ENCODE data around the gene ATP6V1B1.

DNA sequence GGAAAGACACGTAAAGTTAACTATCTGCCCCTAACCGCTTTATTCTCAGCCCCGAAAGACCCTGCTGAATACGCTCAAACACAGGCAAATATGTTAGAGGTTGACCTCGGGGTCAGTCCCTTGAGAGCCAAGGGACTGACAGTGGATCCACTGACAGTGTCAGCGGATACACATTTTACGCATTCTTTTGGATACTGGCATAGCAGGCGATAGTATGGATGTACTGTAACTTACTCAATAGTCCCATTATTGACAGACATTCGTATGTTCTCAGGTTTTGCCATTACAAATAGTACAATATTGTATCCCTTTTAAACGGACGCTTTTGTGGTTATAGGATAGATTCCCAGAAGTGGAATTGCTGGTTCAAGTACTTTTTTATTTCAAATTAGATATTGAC is 13.4 kb downstream of the ATP6V1B1 start:
- TF ChIP-seq POLR2AphosphoS5 (IDR thresholded peaks at IDR 0.05; ENCODE audit: borderline replicate concordance, low read depth, low read length) (no peak), EZH2 (IDR thresholded peaks at IDR 0.05) (no peak)
